ENCODE results near the gene RAE1. TPM values are rescaled to one million over a fixed set of nuclear protein-coding genes. Genes with fewer than 3 reads are reported as not detected.

Gene RAE1
- total RNA-seq, 1 experiment from 2014 or later, result 46.3 TPM

- ChIA-PET CTCF (no interaction called here), POLR2A (no interaction called here), RAD21 (ENCODE audit: low non-redundant PET in 1 of 2, low total read pairs in 2 of 2, uncharacterized antibody in 2 of 2, unreplicated experiment in 2 of 2) (no interaction called here)
- H3K79me2 ChIP-seq (ENCODE audit: insufficient read depth, low read length), result no peaks in the 10 kb centered on the region
- no peaks in the 10 kb centered on the region; a peak in 2 of 4 replicates for H3K36me3 ChIP-seq (ENCODE audit: control insufficient read depth in 1 of 2, insufficient read depth in 2 of 2, low read length in 2 of 2)
- H3K4me1 ChIP-seq (ENCODE audit: control insufficient read depth in 1 of 2, insufficient read depth in 2 of 2, low read length in 2 of 2), result peaks cover 0 to 5% of the 10 kb centered on the region in 2 experiments; a peak in 2 of 4 replicates
- DNase-seq (ENCODE audit: low read depth, low spot score) (no peak), ATAC-seq (no peak)
- no TSS peak for BruUV-seq (replicated peaks)
- no peaks in the 10 kb centered on the region for H3K9me2 ChIP-seq (ENCODE audit: insufficient read depth)
- no peak overlapping the region for H3K4me2 ChIP-seq (ENCODE audit: low read length)
- no peak overlapping the region for H2AFZ ChIP-seq (ENCODE audit: low read depth, low read length, poor library complexity, severe bottlenecking)
- TF ChIP-seq CEBPB (IDR thresholded peaks at IDR 0.05; ENCODE audit: low read depth) (no peak), EGR1 (IDR thresholded peaks at IDR 0.05; ENCODE audit: low read depth) (no peak), ZFX (IDR thresholded peaks at IDR 0.05) (no peak)
- H4K20me1 ChIP-seq (ENCODE audit: insufficient read depth), result no peaks in the 10 kb centered on the region
- H3K9ac ChIP-seq (ENCODE audit: low read length), result no peak overlapping the region
- intact Hi-C loops (cut with micrococcal nuclease), result no loop called here
- H3K27me3 ChIP-seq (ENCODE audit: insufficient read depth, low read length), result peaks cover 4% of the 10 kb centered on the region; the same call in 1 of the 2 replicates
- no peaks in the 10 kb centered on the region for H3K9me3 ChIP-seq (ENCODE audit: control insufficient read depth in 1 of 2, insufficient read depth in 1 of 2, low read depth in 1 of 2, low read length in 2 of 2)
- no peak overlapping the region for H3K27ac ChIP-seq (ENCODE audit: low read depth, low read length)
- no peak overlapping the region for H3K4me3 ChIP-seq (replicated peaks in 1 of 2; ENCODE audit: low read depth in 1 of 2, low read length in 2 of 2)
Observed at GRCh38 chr20:57413986-57414385, 62.9 kb downstream of the RAE1 start.

- POLR2A ChIA-PET, result no interaction called here
- no peak for ATAC-seq
- TF ChIP-seq SRF (IDR thresholded peaks at IDR 0.05; ENCODE audit: low read depth), result no peak
- no peak for TF ChIP-seq EGR1 (IDR thresholded peaks at IDR 0.05; ENCODE audit: low read depth)
- TF ChIP-seq TCF7L2 (IDR thresholded peaks at IDR 0.05; ENCODE audit: borderline replicate concordance, extremely low read depth, insufficient read depth, insufficient read length), result no peak
- no peak for TF ChIP-seq ZFX (IDR thresholded peaks at IDR 0.05)
- no peak for TF ChIP-seq ZNF274 (IDR thresholded peaks at IDR 0.05; ENCODE audit: low read depth, low read length)
- TF ChIP-seq FOSL1 (IDR thresholded peaks at IDR 0.05; ENCODE audit: low read depth), result no peak
- no peak for TF ChIP-seq SIN3A (IDR thresholded peaks at IDR 0.05; ENCODE audit: low read depth)
- no peak for TF ChIP-seq EZH2 (IDR thresholded peaks at IDR 0.05)
- no peak for TF ChIP-seq YY1 (IDR thresholded peaks at IDR 0.05; ENCODE audit: extremely low read depth, insufficient replicate concordance, low read depth, low read length)
- no peak for TF ChIP-seq ZBTB33 (IDR thresholded peaks at IDR 0.05; ENCODE audit: extremely low read depth, insufficient replicate concordance, low read length)
- TF ChIP-seq REST (IDR thresholded peaks at IDR 0.05; ENCODE audit: low read depth), result no peak
- no peak for TF ChIP-seq EZH2phosphoT487 (IDR thresholded peaks at IDR 0.05; ENCODE audit: borderline replicate concordance)
- no peak for TF ChIP-seq RAD21 (IDR thresholded peaks at IDR 0.05; ENCODE audit: low read depth)
- TF ChIP-seq POLR2A (IDR thresholded peaks at IDR 0.05; ENCODE audit: borderline replicate concordance, extremely low read depth, insufficient read depth, insufficient read length), result no peak
Observed at GRCh38 chr20:57414867-57415592, 64.0 kb downstream of the RAE1 start.

More at GRCh38 chr20:57414867-57415592, 64.0 kb downstream of the RAE1 start:
- no peak overlapping the region for H3K27ac ChIP-seq (ENCODE audit: low read depth, low read length)
- no peaks in the 10 kb centered on the region for H3K9me2 ChIP-seq (ENCODE audit: insufficient read depth)
- intact Hi-C loops (cut with micrococcal nuclease), result no loop called here
- H3K4me2 ChIP-seq (ENCODE audit: low read length), result no peak overlapping the region; the same call in 1 of the 2 replicates
- peaks cover 0 to 5% of the 10 kb centered on the region in 2 experiments; a peak in 2 of 4 replicates for H3K4me1 ChIP-seq (ENCODE audit: control insufficient read depth in 1 of 2, insufficient read depth in 2 of 2, low read length in 2 of 2)
- no peak overlapping the region for H3K9ac ChIP-seq (ENCODE audit: low read length)
- peaks cover 4% of the 10 kb centered on the region; the same call in 1 of the 2 replicates for H3K27me3 ChIP-seq (ENCODE audit: insufficient read depth, low read length)
- no peaks in the 10 kb centered on the region for H3K36me3 ChIP-seq (ENCODE audit: control insufficient read depth in 1 of 2, insufficient read depth in 2 of 2, low read length in 2 of 2)
- no peak overlapping the region for H3K4me3 ChIP-seq (replicated peaks in 1 of 2; ENCODE audit: low read depth in 1 of 2, low read length in 2 of 2)
- DNase-seq (ENCODE audit: low read depth, low spot score), result no peak
- no peaks in the 10 kb centered on the region for H4K20me1 ChIP-seq (ENCODE audit: insufficient read depth)
- no peak overlapping the region for H2AFZ ChIP-seq (ENCODE audit: low read depth, low read length, poor library complexity, severe bottlenecking)
- ChIA-PET CTCF (no interaction called here), RAD21 (ENCODE audit: low non-redundant PET in 1 of 2, low total read pairs in 2 of 2, uncharacterized antibody in 2 of 2, unreplicated experiment in 2 of 2) (no interaction called here)
- no TSS peak for BruUV-seq (replicated peaks)
- H3K79me2 ChIP-seq (ENCODE audit: insufficient read depth, low read length), result no peaks in the 10 kb centered on the region
- H3K9me3 ChIP-seq (ENCODE audit: control insufficient read depth in 1 of 2, insufficient read depth in 1 of 2, low read depth in 1 of 2, low read length in 2 of 2), result no peaks in the 10 kb centered on the region

All from HCT116 (cell line).